Cardiac fibroblast (primary cell): Measurements from ENCODE around the gene SYPL1.

Experiments
- DNase-seq, 2 donors: peaks; one replicate each; pipeline versions ENCODE4 v3.0.0 to v3.0.0-alpha.2; 2010; ENCODE audit warnings: low read depth in 2 of 2
- H3K4me3 ChIP-seq, 2 donors: replicated peaks in 1 of 2; 1 replicate in 1 of 2; 2 replicates in 1 of 2; pipeline ENCODE4 v1.5.1; 2011; ENCODE audit warnings: low read depth in 2 of 2, low read length in 2 of 2, mild to moderate bottlenecking in 2 of 2, moderate library complexity in 1 of 2
- CTCF ChIP-seq: IDR thresholded peaks from one replicate; pipeline ENCODE4 v1.5.1; 2011; ENCODE audit warnings: low read depth, mild to moderate bottlenecking, low read length, inconsistent platforms

The SYPL1 gene

GRCh38 chr7:106128836-106129235, 16.7 kb upstream of the SYPL1 start:
- no peak overlapping the region for H3K4me3 ChIP-seq
- no peak for DNase-seq
- no peak for TF ChIP-seq CTCF

GRCh38 chr7:106127984-106128780, 16.1 kb upstream of the SYPL1 start:
- no peak overlapping the region for H3K4me3 ChIP-seq
- DNase-seq, result peak in 1 of 2 donors; percentile 24
- TF ChIP-seq CTCF, result no peak

- H3K4me3 ChIP-seq, result peak overlapping the region in 1 of 2 donors; percentile 3
- DNase-seq, result peak; percentile 64 to 90
Measured at GRCh38 chr7:106126170-106126938, 14.2 kb upstream of the SYPL1 start.

GRCh38 chr7:106125417-106125816, 13.3 kb upstream of the SYPL1 start:
- peak in 1 of 2 donors; percentile 69 for DNase-seq
- no peak overlapping the region for H3K4me3 ChIP-seq
- no peak for TF ChIP-seq CTCF

More at GRCh38 chr7:106126170-106126938, 14.2 kb upstream of the SYPL1 start:
- TF ChIP-seq CTCF, result no peak

GRCh38 chr7:106124186-106124585, 12.1 kb upstream of the SYPL1 start:
- DNase-seq, result peak in 1 of 2 donors; percentile 80
- TF ChIP-seq CTCF, result no peak
- no peak overlapping the region for H3K4me3 ChIP-seq

- TF ChIP-seq CTCF, result no peak
Measured at GRCh38 chr7:106122713-106123112, 10.6 kb upstream of the SYPL1 start.

More at GRCh38 chr7:106122713-106123112, 10.6 kb upstream of the SYPL1 start:
- no peak overlapping the region for H3K4me3 ChIP-seq
- DNase-seq, result no peak
